Measurements from ENCODE around the gene AGBL4.

GRCh38 chr1:49408346-49408745 is 615.4 kb downstream of the AGBL4 start:
- TF ChIP-seq, protein P1, sequence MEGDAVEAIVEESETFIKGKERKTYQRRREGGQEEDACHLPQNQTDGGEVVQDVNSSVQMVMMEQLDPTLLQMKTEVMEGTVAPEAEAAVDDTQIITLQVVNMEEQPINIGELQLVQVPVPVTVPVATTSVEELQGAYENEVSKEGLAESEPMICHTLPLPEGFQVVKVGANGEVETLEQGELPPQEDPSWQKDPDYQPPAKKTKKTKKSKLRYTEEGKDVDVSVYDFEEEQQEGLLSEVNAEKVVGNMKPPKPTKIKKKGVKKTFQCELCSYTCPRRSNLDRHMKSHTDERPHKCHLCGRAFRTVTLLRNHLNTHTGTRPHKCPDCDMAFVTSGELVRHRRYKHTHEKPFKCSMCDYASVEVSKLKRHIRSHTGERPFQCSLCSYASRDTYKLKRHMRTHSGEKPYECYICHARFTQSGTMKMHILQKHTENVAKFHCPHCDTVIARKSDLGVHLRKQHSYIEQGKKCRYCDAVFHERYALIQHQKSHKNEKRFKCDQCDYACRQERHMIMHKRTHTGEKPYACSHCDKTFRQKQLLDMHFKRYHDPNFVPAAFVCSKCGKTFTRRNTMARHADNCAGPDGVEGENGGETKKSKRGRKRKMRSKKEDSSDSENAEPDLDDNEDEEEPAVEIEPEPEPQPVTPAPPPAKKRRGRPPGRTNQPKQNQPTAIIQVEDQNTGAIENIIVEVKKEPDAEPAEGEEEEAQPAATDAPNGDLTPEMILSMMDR (tag by site-specific recombination; IDR thresholded peaks at IDR 0.05), result no peak
- TF ChIP-seq ZNF175 (tag by site-specific recombination; IDR thresholded peaks at IDR 0.05), result no peak
- TF ChIP-seq ZFP3 (tag by site-specific recombination; IDR thresholded peaks at IDR 0.05; ENCODE audit: low read depth), result no peak
- no peak for TF ChIP-seq ZNF24 (tag by site-specific recombination; IDR thresholded peaks at IDR 0.05)
- TF ChIP-seq YY1 (tag by site-specific recombination; IDR thresholded peaks at IDR 0.05), result no peak
- no peak for TF ChIP-seq ZNF560 (tag by site-specific recombination; IDR thresholded peaks at IDR 0.05; ENCODE audit: borderline replicate concordance)
- no peak for TF ChIP-seq KLF10 (tag by site-specific recombination; IDR thresholded peaks at IDR 0.05)
- TF ChIP-seq, protein P2, sequence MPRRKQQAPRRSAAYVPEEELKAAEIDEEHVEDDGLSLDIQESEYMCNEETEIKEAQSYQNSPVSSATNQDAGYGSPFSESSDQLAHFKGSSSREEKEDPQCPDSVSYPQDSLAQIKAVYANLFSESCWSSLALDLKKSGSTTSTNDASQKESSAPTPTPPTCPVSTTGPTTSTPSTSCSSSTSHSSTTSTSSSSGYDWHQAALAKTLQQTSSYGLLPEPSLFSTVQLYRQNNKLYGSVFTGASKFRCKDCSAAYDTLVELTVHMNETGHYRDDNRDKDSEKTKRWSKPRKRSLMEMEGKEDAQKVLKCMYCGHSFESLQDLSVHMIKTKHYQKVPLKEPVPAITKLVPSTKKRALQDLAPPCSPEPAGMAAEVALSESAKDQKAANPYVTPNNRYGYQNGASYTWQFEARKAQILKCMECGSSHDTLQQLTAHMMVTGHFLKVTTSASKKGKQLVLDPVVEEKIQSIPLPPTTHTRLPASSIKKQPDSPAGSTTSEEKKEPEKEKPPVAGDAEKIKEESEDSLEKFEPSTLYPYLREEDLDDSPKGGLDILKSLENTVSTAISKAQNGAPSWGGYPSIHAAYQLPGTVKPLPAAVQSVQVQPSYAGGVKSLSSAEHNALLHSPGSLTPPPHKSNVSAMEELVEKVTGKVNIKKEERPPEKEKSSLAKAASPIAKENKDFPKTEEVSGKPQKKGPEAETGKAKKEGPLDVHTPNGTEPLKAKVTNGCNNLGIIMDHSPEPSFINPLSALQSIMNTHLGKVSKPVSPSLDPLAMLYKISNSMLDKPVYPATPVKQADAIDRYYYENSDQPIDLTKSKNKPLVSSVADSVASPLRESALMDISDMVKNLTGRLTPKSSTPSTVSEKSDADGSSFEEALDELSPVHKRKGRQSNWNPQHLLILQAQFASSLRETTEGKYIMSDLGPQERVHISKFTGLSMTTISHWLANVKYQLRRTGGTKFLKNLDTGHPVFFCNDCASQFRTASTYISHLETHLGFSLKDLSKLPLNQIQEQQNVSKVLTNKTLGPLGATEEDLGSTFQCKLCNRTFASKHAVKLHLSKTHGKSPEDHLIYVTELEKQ (tag by site-specific recombination; IDR thresholded peaks at IDR 0.05; ENCODE audit: borderline replicate concordance), result no peak

Data from HEK293 (cell line).